Peyer's patch (tissue), 4 donors: ENCODE measurements around the gene CACNA1A.
"Not testable (repeated sequence)": the region's sequence is repeated elsewhere in the genome, so short reads cannot be mapped to it uniquely, and the experiment has no call there.

Source experiments
- CTCF ChIP-seq, 6 experiments: fragments of 450-650 bp in 4 of 6; fragments of 200-600 bp in 2 of 6; sonication (generic) in 1 of 6; IDR thresholded peaks; one replicate each; pipeline ENCODE4 v1.5.1; 2017 to 2019; ENCODE audit warnings: antibody characterized with exemption in 6 of 6, mild to moderate bottlenecking in 3 of 6, moderate library complexity in 1 of 6
- POLR2A ChIP-seq, 2 donors: fragments of 450-650 bp; IDR thresholded peaks; one replicate each; pipeline ENCODE4 v1.5.1; 2017; ENCODE audit warnings: antibody characterized with exemption in 2 of 2, mild to moderate bottlenecking in 2 of 2, moderate library complexity in 2 of 2

- TF ChIP-seq POLR2A, CTCF (IDR thresholded peaks at IDR 0.05): not testable (repeated sequence)
These were observed 320.3 kb downstream of the CACNA1A start for GRCh38 chr19:13185763-13186657.
